GM21619 (cell line): ENCODE measurements around the gene FRMPD4.
"Not testable (repeated sequence)": the region's sequence is repeated elsewhere in the genome, so short reads cannot be mapped to it uniquely, and the experiment has no call there.

Experiments
- ATAC-seq: cut with Tn5 transposase; IDR thresholded peaks from one replicate; pipeline ENCODE4 v1.9.1; 2021; ENCODE audit not compliant: unreplicated experiment

FRMPD4 gene

GRCh38 chrX:12494400-12495138 is 356.3 kb downstream of the FRMPD4 start:
- no peak for ATAC-seq

- no peak for ATAC-seq
Observed at GRCh38 chrX:12496343-12496742, 358.1 kb downstream of the FRMPD4 start.

GRCh38 chrX:12497832-12498591 is 359.7 kb downstream of the FRMPD4 start:
- ATAC-seq = peak; percentile 53

GRCh38 chrX:12505127-12505526 is 366.9 kb downstream of the FRMPD4 start:
- ATAC-seq = no peak

GRCh38 chrX:12515384-12515783 is 377.1 kb downstream of the FRMPD4 start:
- ATAC-seq = peak; percentile 94

GRCh38 chrX:12526306-12526705 is 388.0 kb downstream of the FRMPD4 start:
- no peak for ATAC-seq

- ATAC-seq = not testable (repeated sequence)
Observed at GRCh38 chrX:12538096-12538495, 399.8 kb downstream of the FRMPD4 start.

GRCh38 chrX:12542251-12542650 is 404.0 kb downstream of the FRMPD4 start:
- not testable (repeated sequence) for ATAC-seq

GRCh38 chrX:12548341-12548740 is 410.1 kb downstream of the FRMPD4 start:
- ATAC-seq = no peak

GRCh38 chrX:12548746-12549145 is 410.5 kb downstream of the FRMPD4 start:
- ATAC-seq = no peak

- ATAC-seq = no peak
Observed at GRCh38 chrX:12554206-12554605, 415.9 kb downstream of the FRMPD4 start.

- ATAC-seq = no peak
Observed at GRCh38 chrX:12563121-12563520, 424.8 kb downstream of the FRMPD4 start.

GRCh38 chrX:12564221-12564620 is 425.9 kb downstream of the FRMPD4 start:
- ATAC-seq = no peak

GRCh38 chrX:12567857-12568256 is 429.6 kb downstream of the FRMPD4 start:
- ATAC-seq = no peak

- no peak for ATAC-seq
Observed at GRCh38 chrX:12570859-12571501, 432.7 kb downstream of the FRMPD4 start.

- ATAC-seq = no peak
Observed at GRCh38 chrX:12579311-12579710, 441.0 kb downstream of the FRMPD4 start.

GRCh38 chrX:12580548-12580947 is 442.3 kb downstream of the FRMPD4 start:
- ATAC-seq = no peak

- no peak for ATAC-seq
Observed at GRCh38 chrX:12581546-12581945, 443.3 kb downstream of the FRMPD4 start.

GRCh38 chrX:12582649-12583048 is 444.4 kb downstream of the FRMPD4 start:
- no peak for ATAC-seq

- no peak for ATAC-seq
Observed at GRCh38 chrX:12583543-12583942, 445.3 kb downstream of the FRMPD4 start.

- no peak for ATAC-seq
Observed at GRCh38 chrX:12595720-12596119, 457.4 kb downstream of the FRMPD4 start.

- ATAC-seq = no peak
Observed at GRCh38 chrX:12610079-12610478, 471.8 kb downstream of the FRMPD4 start.
